ENCODE results near the gene RTL5. TPM values are rescaled to one million over a fixed set of nuclear protein-coding genes. Genes with fewer than 3 reads are reported as not detected.

The RTL5 gene
- total RNA-seq, 1 donor, result 2.2 TPM

DNA sequence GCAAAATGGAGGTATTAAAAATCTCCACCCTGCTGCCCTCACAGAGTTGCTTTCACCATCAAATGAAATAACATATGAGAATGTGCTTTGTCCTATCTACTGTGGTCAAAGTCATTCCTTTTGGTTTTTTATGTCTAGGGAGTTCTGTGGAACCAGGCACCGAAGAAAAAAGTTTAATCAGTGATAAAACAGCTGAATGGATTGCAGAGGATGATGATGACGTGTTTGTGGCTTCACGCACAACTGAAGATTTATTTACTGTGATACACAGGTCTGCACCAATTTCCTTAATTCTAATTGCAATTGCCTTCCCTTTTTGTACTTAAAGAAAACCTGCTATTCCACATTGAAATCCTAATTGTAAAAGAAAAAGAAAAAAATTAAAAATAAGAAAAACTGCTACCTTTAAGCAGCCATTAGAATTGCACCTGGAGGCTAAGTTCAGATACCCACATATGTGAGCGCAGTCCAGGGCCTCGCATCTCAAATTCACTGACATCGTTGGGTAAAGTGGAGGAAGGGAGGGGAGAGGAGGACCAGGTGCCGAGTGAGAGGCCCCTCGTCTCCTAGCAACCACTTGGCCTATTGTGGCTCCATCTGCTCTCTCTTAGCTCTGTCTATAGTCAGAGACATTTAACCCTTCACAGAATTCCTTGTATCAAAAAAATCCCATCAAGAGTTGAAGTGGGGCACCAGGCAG, 10.5 kb upstream of the RTL5 start:
- Histone ChIP-seq H3K27ac (ENCODE audit: low read depth, low read length) (no peak overlapping the region), H3K4me2 (ENCODE audit: insufficient read depth, low read length) (no peak overlapping the region), H3K27me3 (ENCODE audit: insufficient read depth, low read length) (peaks cover 59% of the 10 kb centered on the region), H3K36me3 (ENCODE audit: insufficient read depth, low read length) (no peaks in the 10 kb centered on the region), H3K9me3 (ENCODE audit: low read depth, low read length) (no peaks in the 10 kb centered on the region), H3K4me3 (ENCODE audit: insufficient read depth, low read length) (no peak overlapping the region), H3K4me1 (ENCODE audit: insufficient read depth, low read length) (no peaks in the 10 kb centered on the region), H4K20me1 (ENCODE audit: insufficient read depth, low read length) (peaks cover 4% of the 10 kb centered on the region), H3K79me2 (ENCODE audit: insufficient read depth, low read length) (no peaks in the 10 kb centered on the region), H2AFZ (ENCODE audit: low read length) (no peak overlapping the region)
- TF ChIP-seq, protein P1, sequence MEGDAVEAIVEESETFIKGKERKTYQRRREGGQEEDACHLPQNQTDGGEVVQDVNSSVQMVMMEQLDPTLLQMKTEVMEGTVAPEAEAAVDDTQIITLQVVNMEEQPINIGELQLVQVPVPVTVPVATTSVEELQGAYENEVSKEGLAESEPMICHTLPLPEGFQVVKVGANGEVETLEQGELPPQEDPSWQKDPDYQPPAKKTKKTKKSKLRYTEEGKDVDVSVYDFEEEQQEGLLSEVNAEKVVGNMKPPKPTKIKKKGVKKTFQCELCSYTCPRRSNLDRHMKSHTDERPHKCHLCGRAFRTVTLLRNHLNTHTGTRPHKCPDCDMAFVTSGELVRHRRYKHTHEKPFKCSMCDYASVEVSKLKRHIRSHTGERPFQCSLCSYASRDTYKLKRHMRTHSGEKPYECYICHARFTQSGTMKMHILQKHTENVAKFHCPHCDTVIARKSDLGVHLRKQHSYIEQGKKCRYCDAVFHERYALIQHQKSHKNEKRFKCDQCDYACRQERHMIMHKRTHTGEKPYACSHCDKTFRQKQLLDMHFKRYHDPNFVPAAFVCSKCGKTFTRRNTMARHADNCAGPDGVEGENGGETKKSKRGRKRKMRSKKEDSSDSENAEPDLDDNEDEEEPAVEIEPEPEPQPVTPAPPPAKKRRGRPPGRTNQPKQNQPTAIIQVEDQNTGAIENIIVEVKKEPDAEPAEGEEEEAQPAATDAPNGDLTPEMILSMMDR (IDR thresholded peaks at IDR 0.05; ENCODE audit: extremely low read depth, low read depth, low read length), result no peak
- no peak for DNase-seq (ENCODE audit: insufficient read length, low spot score, missing footprints)

DNA sequence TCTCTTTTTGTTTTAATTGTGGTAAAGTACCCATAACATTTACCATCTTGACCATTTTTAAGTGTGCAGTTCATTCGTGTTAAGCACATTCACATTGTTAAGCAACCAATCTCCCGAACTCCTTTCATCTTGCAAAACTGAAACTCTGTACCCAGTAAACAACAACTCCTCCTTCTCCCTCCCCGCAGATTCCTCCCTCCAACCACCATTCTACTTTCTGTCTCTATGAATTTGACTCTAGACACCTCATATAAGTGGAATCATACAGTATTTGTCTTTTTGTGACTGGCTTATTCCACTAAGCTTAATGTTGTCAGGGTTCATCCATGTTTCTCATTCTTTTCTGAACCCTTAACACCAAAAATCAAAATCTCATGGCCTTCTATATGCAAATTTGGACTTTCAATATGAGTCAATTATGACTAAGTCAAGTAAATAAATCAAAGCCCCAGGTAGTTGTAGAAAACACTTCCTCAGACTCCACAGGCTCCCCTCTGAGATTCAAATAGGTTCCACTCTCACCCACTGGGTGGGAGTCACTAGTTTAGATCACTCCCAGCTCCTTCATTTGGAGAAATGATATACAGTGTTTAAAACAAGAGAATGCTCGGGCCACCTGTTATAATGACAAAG, 9.8 kb upstream of the RTL5 start:
- Histone ChIP-seq H3K36me3 (ENCODE audit: insufficient read depth, low read length) (no peaks in the 10 kb centered on the region), H3K27ac (ENCODE audit: low read depth, low read length) (no peak overlapping the region), H3K9me3 (ENCODE audit: low read depth, low read length) (no peaks in the 10 kb centered on the region), H3K4me1 (ENCODE audit: insufficient read depth, low read length) (no peaks in the 10 kb centered on the region), H3K4me3 (ENCODE audit: insufficient read depth, low read length) (no peak overlapping the region), H3K27me3 (ENCODE audit: insufficient read depth, low read length) (peaks cover 54% of the 10 kb centered on the region), H3K4me2 (ENCODE audit: insufficient read depth, low read length) (no peak overlapping the region), H3K79me2 (ENCODE audit: insufficient read depth, low read length) (no peaks in the 10 kb centered on the region), H2AFZ (ENCODE audit: low read length) (no peak overlapping the region), H4K20me1 (ENCODE audit: insufficient read depth, low read length) (peaks cover 2% of the 10 kb centered on the region)
- TF ChIP-seq, protein P1 (IDR thresholded peaks at IDR 0.05; ENCODE audit: extremely low read depth, low read depth, low read length), result no peak
- no peak for DNase-seq (ENCODE audit: insufficient read length, low spot score, missing footprints)

DNA sequence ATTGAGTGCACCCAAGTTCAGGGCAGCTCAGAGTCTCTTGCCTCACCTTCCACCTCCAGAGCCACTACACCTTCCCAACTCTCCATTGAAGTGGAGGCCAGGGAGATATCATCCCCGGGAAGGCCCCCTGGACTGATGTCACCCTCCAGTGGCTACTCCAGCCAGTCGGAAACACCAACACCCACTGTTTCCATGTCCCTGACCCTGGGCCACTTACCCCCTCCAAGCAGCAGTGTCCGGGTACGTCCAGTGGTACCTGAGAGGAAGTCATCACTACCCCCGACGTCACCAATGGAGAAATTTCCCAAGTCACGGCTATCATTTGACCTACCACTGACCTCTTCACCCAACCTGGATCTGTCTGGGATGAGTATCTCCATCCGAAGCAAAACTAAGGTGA, 7.8 kb upstream of the RTL5 start:
- no peaks in the 10 kb centered on the region for H3K79me2 ChIP-seq (ENCODE audit: insufficient read depth, low read length)
- TF ChIP-seq, protein P1 (IDR thresholded peaks at IDR 0.05; ENCODE audit: extremely low read depth, low read depth, low read length), result no peak
- H3K4me3 ChIP-seq (ENCODE audit: insufficient read depth, low read length), result no peak overlapping the region
- H4K20me1 ChIP-seq (ENCODE audit: insufficient read depth, low read length), result peaks cover 2% of the 10 kb centered on the region
- DNase-seq (ENCODE audit: insufficient read length, low spot score, missing footprints), result no peak
- H3K4me1 ChIP-seq (ENCODE audit: insufficient read depth, low read length), result no peaks in the 10 kb centered on the region
- no peak overlapping the region for H3K27ac ChIP-seq (ENCODE audit: low read depth, low read length)
- H3K4me2 ChIP-seq (ENCODE audit: insufficient read depth, low read length), result no peak overlapping the region
- no peaks in the 10 kb centered on the region for H3K36me3 ChIP-seq (ENCODE audit: insufficient read depth, low read length)
- H2AFZ ChIP-seq (ENCODE audit: low read length), result no peak overlapping the region
- no peaks in the 10 kb centered on the region for H3K9me3 ChIP-seq (ENCODE audit: low read depth, low read length)
- peaks cover 37% of the 10 kb centered on the region for H3K27me3 ChIP-seq (ENCODE audit: insufficient read depth, low read length)

DNA sequence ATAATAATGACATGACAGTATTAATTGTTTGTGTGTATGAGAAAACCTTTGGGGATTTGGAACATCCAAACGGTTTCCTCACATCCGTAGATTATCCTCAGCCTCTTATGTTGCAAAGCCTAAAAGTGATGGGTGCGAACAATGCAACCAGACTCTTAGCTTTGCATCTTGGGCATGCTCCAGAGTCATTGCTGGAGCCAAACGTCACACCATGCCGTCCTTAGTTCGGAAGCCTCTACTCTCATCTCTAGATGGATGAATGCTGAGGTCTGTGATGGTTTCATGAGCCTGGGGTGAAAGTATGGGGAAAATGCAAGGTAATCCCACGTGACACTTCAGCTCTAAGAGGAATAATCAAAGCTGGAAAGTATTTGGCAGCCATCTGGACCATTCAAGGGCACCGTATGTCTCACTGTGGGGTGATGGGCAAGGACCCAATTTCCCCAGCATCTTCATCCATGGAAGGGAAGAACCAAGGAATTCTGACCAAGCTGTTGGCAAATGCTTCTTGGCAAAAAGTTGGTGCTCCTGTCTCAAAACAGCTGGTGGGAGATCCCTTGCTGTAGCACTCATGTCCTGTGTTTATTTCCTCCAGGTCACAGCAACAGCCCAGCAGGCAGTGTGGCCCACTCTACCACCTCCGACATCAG, 6.3 kb upstream of the RTL5 start:
- Histone ChIP-seq H3K4me2 (ENCODE audit: insufficient read depth, low read length) (no peak overlapping the region), H3K4me3 (ENCODE audit: insufficient read depth, low read length) (no peak overlapping the region)
- TF ChIP-seq, protein P1 (IDR thresholded peaks at IDR 0.05; ENCODE audit: extremely low read depth, low read depth, low read length), result no peak

More for the DNA sequence above, 6.3 kb upstream of the RTL5 start:
- no peak for DNase-seq (ENCODE audit: insufficient read length, low spot score, missing footprints)
- Histone ChIP-seq H3K4me1 (ENCODE audit: insufficient read depth, low read length) (no peaks in the 10 kb centered on the region), H3K27ac (ENCODE audit: low read depth, low read length) (no peak overlapping the region), H2AFZ (ENCODE audit: low read length) (no peak overlapping the region), H3K36me3 (ENCODE audit: insufficient read depth, low read length) (no peaks in the 10 kb centered on the region), H3K9me3 (ENCODE audit: low read depth, low read length) (no peaks in the 10 kb centered on the region), H3K79me2 (ENCODE audit: insufficient read depth, low read length) (no peaks in the 10 kb centered on the region), H4K20me1 (ENCODE audit: insufficient read depth, low read length) (peaks cover 2% of the 10 kb centered on the region), H3K27me3 (ENCODE audit: insufficient read depth, low read length) (peaks cover 28% of the 10 kb centered on the region)
